CD1c-positive myeloid dendritic cell (primary cell): ENCODE results near the gene PVALEF.

Source experiments
- DNase-seq: peaks from one replicate; pipeline ENCODE4 v3.0.0-alpha.2; 2016; ENCODE audit errors: extremely low spot score

Gene PVALEF

DNA sequence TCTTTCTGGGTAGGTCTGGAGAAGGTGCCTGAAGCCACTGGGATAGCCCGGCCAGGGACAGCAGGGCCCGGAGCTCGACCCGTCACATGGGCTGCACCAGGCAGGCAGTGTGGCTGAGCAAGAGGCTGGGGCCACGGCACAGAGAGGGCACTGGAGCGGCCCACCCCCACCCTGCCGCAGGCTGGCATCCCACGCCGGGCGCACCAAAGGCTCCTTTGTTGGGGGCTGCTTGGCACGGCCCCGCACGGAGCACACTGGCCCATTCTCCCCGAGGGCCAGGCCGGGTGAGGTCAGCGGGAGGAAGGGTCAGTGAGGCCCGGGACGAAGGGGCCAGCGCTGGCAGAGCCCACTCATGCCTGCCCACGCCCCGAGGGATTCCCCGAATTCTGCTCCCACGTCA is 36.5 kb upstream of the PVALEF start:
- DNase-seq, result no peak

DNA sequence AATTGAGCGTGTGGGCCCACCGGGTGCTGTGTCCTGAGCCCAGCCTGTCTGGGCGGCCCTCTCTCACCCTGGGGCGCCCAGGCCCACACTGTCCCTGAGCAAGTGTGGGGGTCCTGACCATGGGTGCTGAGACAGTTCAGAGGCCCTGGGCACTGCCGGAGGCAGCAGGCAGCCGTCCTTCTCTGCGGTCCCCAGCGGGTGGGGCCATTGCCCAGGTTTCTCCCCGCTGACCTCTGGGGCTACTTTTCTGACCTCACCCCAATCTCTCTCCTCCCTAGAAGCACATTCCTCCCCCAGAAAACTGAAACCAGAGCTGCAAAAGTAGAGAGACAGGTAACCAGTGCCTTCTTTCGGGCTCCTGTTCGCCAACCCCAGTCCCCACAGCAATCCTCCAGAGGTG is 36.0 kb upstream of the PVALEF start:
- DNase-seq, result no peak

DNA sequence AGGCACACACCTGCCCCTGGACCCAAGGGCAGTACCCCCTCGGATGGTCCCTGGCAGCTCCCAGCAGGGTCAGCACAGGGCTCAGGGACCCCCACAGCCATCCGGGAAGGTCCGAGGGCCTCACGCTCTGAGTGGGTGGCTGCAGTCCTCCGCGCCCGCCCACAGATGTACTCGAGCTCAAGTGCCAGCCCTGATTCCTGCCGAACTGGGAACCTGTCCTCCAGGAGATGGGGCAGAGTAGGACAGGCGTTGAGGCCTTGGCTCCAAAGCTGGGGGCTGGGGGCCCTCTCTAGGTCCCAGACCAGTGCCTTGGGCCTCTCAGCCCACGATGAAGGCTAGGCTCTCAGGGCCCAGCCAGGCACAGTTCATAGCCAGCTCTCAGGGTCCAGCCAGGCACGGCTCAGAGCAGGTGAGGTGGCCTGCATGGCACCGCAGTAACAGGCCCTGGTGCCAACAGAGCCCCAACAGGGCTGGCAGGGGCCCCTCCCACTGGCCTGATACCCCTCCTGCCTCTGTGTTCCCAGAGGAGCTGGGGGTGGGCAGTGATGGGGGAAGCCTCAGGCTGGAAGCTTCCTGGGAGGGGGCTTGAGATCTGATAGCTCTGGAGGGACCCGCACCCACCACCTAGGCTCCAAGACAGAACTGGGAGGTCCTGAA is 35.5 kb upstream of the PVALEF start:
- no peak for DNase-seq

DNA sequence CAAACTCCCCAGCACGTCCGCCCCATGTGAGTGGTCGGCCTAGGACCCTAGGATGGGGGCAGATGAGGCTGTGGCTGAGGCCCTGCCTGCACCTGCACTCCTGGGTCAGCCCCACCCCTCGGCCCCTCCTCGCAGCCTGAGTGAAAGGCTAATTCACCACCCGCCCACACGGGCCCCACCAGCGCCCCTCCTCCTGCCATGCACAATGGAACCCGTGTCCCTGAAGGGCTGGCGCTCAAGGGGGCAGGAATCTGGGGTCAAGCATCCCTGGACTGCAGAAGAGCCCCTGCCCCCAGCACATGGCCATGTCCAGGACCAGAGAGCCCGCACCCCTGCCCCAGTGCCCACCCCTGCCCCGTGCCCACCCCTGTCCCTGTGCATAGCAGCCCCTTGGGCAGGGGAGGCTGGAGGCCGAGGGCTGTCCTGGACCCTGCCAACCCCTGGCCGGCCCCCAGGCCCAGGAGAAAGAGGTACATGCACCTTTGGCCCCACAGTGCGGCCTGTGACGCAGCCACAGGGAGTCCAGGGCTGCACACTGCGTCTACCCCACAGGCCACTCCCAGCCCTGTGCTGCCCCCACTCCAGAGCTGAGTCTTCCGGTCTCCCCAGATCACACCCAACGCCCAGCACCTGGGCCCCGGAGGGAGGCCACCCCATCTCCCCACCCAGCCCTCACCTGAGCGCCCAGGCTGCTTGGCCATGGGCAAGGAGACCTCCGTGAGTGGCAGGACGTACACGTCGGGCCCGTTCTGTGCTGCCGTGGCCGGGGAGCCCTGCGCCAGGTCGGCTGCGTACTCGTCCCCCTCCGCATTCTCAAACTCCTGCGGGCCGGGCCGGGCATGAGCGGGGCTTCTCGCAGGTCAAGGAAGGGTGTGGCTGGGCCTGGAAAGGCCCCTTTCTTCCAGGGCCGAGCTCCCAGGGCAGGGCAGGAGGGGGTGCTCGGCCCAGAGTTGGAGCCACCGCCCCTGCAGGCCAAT is 34.6 kb upstream of the PVALEF start:
- DNase-seq, result no peak

DNA sequence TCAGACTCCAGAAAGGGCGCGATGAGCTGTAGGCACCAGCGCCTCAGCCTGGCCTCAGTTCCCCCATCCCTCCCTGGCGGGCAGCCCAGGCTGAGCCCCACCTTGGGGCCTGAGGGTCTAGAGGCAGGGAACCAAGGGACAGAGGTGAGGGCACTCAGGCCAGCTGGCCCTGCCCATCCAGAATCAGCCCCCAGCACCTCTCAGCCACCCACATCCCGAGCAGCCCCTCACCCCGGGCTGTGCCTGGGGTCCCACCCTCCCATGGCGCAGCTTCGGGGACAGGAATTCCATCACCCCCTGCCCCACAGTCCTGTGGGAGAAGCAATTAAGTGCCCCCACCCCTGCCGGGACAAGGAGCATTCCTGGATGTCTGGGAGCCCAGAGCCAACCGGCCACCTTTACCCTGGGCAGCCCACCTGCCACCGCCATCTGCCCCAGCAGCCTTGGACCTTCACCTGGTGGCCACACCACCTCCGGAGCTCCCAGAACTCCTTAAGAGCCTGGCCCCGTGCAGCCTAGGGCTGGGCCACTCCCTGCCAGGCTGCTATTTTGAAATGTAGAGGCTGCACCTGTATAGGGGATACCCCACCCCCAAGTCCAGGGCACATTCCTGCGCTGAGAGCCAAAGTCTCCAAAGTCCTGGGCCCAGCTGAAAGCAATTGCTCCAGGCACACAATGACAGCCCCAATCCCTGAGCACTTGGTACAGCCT is 33.7 kb upstream of the PVALEF start:
- no peak for DNase-seq

DNA sequence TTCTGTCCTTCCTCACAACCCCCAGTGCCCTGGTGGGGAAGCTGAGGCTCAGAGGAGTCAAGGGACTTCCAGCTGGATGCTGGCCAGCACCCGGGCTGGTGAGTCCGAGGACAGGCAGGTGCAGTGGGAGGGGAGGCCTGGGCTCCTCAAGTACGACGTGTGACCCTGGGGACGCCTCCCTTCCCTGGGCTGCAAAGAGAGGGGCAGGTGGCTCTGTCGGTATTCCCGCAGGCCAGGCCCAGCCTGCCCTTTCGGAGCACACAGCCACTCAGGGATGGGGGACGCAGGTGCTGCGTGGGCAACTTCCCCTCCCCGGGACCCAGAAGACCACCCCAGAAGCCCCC is 33.1 kb upstream of the PVALEF start:
- DNase-seq, result no peak

DNA sequence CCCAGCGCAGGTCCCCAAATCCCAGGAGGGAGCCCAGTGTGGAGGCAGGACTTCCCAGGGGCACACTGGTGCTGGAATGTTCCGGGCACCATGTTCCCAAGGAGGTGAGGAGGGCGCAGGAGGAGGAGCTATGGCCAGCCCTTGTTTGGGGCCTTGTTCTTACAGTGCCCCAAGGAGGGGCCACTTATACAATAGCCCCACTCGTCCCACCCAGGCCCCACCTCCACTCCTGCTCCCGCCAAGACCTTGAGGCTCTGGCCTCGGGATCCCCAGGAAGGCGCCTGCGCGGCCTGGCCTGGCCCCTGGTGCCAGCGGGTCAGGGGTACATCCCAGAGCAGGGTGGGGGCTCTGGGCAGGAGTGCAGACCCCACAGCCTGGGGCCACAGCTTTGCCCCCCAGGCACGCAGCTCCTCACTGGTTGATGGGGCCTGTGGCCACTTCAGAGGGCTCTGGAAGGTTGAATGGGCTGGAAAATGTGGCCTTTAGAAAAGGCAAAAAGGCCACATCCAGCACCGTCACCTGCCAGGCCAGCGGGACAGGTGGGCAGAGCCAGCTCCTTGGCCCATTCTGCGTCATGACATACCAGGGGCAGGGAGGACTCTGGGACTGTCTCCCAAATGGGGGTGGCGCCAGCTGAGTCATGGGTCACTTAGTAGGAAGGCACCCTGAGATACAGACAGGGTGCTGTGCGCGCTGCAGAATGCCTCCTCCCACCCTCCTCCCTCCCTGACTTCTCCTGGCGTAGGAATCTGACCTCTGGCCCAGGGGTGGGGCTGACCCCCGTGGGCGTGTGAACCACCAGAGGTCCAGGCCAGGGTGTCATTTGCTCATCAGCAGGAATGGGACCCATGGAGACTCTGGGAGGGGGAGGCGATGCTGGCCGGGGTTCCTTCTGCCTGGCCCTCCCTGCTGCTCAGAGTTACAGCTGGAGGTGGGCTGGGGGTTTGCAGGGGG is 32.3 kb upstream of the PVALEF start:
- peak; percentile 60 for DNase-seq

DNA sequence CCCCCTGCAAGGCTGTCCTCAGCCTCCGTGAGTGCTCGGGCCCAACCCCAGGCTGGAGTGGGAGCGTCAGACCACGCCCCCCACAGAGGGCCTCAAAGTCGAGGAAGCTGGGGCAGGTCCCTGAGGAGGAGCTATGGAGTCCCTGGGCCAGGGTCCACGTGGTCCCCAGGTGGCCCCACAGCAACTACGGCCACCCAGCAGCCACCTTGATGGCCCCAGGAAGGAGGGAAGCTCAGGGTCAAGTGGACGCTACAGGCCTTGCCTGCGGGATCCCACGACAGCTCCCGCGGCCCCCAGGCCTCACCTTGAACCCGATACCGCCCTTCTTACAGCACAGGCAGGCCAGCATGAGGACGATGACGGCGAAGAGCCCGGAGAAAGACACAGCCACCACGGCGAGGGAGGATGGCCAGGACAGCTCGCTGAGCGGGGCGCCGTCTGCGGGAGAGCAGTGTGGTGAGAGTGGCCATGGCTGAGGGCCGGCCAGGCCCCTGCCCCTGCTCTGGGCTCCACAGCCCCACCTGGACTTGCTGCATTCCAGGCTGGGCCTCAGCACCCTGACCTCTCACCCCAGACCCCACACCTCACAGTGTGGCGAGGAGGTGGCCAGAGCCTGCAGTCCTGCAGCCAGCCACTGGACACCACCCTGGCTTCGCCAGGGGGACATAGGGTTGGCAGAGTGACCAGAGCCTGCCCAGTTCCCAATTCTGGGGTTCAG is 31.1 kb upstream of the PVALEF start:
- DNase-seq, result no peak

DNA sequence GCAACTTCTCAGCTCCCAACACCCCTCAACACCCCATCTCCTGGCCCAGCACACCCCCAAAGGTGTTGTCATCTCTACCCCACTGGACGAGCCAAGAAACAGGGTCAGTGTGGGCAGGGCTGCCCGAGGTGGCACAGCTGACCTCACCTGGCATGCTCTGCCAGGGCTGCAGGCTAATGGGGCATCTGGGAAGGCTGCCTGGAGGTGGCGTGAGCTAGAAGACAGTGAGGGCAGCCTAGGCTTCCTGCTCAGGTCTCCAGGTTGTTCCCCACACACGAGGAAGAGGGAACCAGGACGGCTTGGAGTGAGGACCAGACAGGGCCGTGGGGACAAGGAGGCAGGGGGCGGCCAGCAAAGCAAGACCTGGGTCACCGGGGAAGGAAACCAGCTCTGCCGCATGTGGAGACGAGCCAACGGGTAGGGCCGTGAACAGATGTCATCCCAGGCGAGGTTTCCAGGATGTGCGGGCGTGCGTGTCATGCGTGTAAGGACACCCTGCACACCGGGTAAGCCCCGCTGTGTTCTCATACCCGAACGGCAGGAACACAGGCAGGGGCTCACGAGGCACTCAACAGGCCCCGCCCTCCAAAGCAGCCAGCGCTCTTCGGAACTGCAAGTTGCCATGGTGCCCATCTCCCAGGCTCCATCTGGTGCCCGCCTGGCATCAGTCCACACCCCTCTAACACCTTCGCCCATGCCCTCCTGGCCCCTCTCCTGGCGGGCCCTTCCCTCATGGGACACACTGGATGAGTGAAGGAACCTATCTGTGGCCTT is 29.6 kb upstream of the PVALEF start:
- no peak for DNase-seq

DNA sequence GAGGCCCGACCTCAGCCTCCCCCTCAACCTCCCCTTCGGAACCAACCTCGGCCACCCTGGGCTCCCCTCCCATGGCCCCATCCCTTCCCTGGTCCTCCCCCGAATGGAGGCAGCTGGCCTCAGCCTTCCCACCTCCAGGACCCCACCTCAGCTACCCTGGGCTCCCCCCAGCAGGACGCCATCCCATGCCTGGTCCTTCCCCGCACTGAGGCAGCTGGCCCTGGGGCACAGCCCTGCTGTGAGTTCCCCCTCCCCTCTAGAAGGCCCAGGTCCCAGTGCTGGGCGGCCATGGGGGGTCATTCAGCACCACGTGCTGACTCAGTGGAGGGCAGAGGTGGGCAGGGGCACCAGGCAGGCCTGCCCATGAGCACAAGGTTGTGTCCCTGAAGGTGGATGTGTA is 28.9 kb upstream of the PVALEF start:
- DNase-seq, result no peak

DNA sequence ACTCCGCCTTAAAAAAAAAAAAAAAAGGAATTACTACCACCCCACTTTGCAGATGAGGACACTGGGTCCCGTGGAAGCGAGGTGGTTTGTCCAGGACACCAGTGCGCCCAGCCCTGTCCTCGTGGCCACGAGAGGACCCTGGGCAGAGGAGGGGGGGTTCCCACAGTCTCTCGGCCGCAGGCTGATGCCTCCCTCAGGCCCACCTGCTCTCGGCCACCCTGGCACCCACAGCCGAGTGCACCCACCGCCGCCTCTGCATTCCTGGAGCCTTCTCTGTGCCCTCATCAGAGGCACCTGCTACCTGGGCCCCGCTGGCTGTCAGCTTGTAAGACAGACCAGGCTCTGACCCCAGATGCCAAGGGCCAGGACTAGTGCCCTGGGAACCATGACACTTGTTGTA is 28.1 kb upstream of the PVALEF start:
- DNase-seq, result no peak

DNA sequence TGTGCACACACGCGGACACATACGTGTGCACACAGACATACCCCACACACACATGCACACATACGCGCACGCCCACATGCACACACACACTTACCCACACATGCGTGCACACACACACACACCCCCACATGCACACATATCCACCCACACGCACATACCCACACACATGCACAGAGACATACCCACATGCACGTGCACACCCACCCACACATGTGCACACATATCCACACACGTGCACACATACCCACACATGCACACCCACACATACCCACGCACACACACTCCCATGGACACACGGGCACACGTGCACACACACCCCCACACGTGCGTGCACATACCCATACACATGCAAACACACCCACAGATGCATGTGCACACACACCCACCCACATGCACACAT is 27.2 kb upstream of the PVALEF start:
- DNase-seq, result no peak

DNA sequence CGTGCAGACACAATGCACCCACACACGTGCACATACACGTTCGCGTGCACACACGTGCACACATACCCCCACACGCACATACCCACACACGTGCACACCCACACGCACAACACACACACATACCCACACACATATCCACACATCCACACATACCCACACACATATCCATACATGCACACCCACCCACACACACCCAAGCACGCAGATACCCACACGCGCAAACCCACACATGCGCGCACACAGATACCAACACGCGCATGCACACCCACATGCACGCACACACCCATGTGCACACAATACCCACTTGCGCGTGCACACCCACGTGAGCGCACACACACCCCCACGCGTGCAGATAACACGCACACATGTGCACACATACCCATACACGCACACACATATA is 26.8 kb upstream of the PVALEF start:
- DNase-seq, result no peak

DNA sequence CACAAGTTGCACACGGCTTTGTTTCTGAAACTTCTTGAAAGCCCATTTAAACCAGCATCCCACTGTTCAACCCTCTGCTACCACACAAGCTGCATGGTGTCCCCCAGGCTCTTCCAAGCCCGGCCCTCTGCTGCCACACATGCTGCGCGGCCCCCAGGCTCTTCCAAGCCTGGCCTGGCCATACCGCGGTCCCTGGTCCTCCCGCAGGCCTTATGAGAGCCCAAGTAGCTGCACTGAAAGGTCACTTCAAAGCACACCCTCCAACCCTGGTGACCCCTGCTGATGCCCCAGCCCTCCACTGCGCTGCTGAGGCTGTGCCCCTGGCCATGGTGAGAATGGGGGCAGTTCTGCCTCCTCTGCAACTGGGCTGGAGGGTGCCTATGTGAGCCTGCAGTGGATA is 25.9 kb upstream of the PVALEF start:
- DNase-seq, result no peak

DNA sequence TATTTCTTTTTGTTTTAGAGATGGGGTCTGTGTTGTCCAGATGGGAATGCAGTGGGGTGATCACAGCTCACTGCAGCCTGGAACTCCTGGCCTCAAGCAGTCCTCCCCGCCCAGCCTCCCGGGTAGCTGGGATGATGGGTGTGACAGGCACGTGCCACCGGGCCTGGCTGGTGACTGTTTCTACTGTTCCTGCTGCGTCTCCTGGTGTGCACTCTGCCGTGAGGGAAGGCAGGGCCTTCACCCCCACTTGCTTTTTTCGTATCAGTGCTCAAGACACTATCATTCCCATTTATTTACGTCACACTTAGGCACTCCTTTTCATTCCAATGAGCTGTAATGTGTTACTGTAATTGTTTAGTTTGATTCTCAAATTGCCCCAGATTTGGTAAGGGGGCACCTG is 25.3 kb upstream of the PVALEF start:
- no peak for DNase-seq

DNA sequence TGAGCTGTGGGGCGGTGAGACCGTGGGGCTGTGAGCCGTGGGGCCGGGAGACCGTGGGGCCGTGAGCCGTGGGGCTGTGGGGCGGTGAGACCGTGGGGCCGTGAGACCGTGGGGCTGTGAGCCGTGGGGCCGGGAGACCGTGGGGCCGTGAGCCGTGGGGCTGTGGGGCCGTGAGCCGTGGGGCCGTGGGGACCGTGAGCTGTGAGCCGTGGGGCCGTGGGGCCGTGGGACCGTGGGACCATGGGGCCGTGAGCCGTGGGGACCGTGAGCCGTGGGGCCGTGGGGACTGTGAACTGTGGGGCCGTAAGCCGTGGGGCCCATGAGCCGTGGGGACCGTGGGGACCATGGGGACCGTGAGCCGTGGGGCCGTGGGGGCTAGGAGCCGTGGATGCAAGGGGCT is 24.6 kb upstream of the PVALEF start:
- DNase-seq, result no peak

DNA sequence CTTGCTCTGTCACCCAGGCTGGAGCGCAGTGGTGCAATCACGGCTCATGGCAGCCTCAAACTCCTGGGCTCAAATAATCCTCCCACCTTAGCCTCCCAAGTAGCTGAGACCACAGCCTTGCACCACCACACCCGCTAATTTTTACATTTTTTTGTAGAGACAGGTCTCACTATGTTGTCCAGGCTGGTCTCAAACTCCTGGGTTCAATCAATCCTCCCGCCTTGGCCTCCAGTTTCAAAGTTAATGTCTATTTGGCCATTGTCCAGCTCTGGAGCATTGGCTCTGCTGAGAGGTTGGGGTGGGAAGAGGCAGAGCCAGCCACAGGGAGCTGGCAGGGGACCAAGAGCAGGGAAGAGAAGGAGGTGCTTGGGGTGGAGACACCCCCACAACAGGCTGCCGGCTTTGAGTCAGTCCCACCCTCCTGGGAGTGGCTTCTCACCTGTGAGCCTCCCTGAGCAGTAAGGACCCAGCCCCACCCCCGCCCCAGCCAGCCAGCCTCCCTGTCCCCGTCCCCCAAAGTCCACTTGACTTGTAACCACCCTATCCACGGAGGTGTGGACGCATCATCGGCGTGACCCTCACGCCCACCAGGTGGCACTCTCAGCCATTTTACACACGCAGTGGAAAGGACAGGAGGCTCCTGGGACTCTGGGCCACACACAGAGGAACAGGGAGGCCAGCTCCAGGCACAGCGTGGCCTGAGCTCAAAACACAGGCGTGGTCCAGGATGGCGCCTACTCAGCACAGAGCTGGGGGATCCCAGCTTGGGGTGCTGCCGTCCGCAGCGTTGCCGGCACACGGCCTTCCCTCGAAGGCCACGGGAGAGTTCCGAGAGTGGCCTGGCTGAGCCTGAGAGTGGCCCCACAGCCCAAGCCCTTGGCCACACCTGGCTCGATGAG is 22.8 kb upstream of the PVALEF start:
- DNase-seq, result peak; percentile 87

DNA sequence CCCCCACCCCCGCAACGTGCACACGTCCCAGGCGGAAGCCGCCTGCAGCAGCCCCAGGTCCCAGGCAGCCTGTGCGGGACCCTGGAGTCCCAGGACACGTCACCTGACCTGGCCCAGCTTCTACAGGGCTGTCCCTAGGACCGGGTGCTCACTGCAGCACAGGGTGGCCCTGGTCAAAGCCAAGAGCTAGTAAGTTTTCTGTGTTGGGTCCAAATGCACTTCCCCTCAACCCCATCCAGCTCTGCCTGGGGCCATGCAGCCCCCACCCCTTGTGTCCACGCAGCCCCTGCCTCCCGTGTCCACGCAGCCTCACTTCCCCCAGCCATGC is 22.1 kb upstream of the PVALEF start:
- DNase-seq, result no peak

DNA sequence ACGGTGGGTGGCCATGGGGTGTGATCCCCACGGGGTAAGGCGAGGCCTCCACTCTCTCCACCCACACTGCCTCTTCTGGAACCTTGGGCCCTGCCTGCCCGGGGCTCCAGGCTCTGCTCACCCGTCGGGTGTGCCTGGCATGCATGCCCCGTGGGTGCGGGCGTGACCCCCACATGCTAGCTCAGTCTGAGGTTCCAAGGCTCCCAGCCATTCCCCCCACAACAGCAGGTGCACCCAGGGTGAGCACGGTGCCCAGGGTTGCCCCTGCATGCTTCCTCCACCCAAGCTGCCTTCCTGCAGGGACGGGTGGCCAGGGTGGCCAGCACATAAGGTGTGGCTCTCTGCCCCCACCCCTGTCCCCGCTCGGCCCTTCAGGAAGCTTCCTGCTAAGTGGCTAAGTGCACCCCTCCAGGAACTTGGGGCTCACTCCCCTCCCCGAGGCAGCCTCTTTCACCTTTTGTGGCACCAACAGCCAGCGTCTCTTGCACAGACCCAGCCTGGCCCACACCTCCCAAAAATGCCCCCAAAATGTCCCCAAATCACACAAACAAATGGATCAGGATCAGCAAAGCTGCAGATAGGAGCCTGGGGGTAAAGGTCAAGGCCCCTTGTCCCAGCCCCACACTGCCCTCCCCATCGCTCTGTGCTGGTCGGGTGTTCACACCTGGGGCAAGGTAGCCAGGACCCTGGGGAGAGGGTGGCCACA is 21.4 kb upstream of the PVALEF start:
- no peak for DNase-seq
